HEK293 (cell line): Measurements from ENCODE around the gene CTNNA2.

Experiments
- CTCF ChIA-PET: fragments of 350-600 bp; formaldehyde crosslinking; extraction: SDS; loops from one replicate; lab custom pipeline; 2021; ENCODE audit warnings: antibody characterized with exemption; lab: Yijun Ruan, JAX
- POLR2A ChIA-PET: fragments of 300-600 bp; formaldehyde crosslinking; extraction: SDS; loops from one replicate; lab custom pipeline; 2020; ENCODE audit warnings: antibody characterized with exemption, inconsistent platforms; lab: Yijun Ruan, JAX
- H3K27ac ChIP-seq: fragments of 200-500 bp; sonication (Bioruptor generic); 2 replicates; pipeline ENCODE4 v1.5.1; 2014; ENCODE audit warnings: low read depth, low read length, control low read depth, inconsistent platforms; ENCODE audit errors: extremely low read depth
- H3K36me3 ChIP-seq, 2 experiments: fragments of 200-500 bp in 1 of 2; sonication (Bioruptor generic) in 1 of 2; 1 replicate in 1 of 2; 2 replicates in 1 of 2; pipeline ENCODE4 v1.5.1; 2014 to 2017; ENCODE audit warnings: inconsistent platforms in 2 of 2, low read length in 2 of 2; ENCODE audit not compliant: control insufficient read depth in 2 of 2, insufficient read depth in 1 of 2
- H3K4me1 ChIP-seq: fragments of 200-500 bp; sonication (Bioruptor generic); 2 replicates; pipeline ENCODE4 v1.5.1; 2014; ENCODE audit warnings: mild to moderate bottlenecking, low read length, inconsistent platforms; ENCODE audit not compliant: control insufficient read depth, insufficient read depth
- H3K4me3 ChIP-seq: 2 replicates; pipeline ENCODE4 v1.5.1; 2011; ENCODE audit warnings: low read depth, mild to moderate bottlenecking, control low read depth, low read length, moderate library complexity
- H3K9me3 ChIP-seq: fragments of 200-500 bp; sonication (Bioruptor generic); 2 replicates; pipeline ENCODE4 v1.5.1; 2014; ENCODE audit warnings: low read depth, low read length, inconsistent platforms; ENCODE audit not compliant: control insufficient read depth, insufficient read depth
- KLF1 ChIP-seq: fragments of 450-650 bp; formaldehyde crosslinking; IDR thresholded peaks from 2 replicates; pipeline ENCODE4 v1.5.1; 2016; ENCODE audit warnings: missing biosample characterization, missing genetic modification characterization
- TCF7L2 ChIP-seq: IDR thresholded peaks from 2 replicates; pipeline ENCODE4 v1.6.1; 2011; ENCODE audit warnings: low read depth, mild to moderate bottlenecking, inconsistent platforms, low read length, moderate library complexity, borderline replicate concordance
- TRIM28 ChIP-seq: IDR thresholded peaks from 2 replicates; pipeline ENCODE4 v1.6.1; 2011; ENCODE audit warnings: low read length, control low read depth, borderline replicate concordance
- ZBTB21 ChIP-seq: fragments of 450-650 bp; formaldehyde crosslinking; IDR thresholded peaks from 2 replicates; pipeline ENCODE4 v1.5.1; 2017; ENCODE audit warnings: missing biosample characterization, missing genetic modification characterization
- ZFP69B ChIP-seq: fragments of 450-650 bp; formaldehyde crosslinking; IDR thresholded peaks from 2 replicates; pipeline ENCODE4 v1.5.1; 2016; ENCODE audit warnings: missing biosample characterization, missing genetic modification characterization
- ZNF169 ChIP-seq: fragments of 450-650 bp; formaldehyde crosslinking; IDR thresholded peaks from 2 replicates; pipeline ENCODE4 v1.5.1; 2016; ENCODE audit warnings: missing biosample characterization, missing genetic modification characterization
- ZNF184 ChIP-seq: fragments of 450-650 bp; IDR thresholded peaks from 2 replicates; pipeline ENCODE4 v1.5.1; 2018; ENCODE audit warnings: missing biosample characterization, mild to moderate bottlenecking, missing genetic modification characterization
- ZNF37A ChIP-seq: fragments of 450-650 bp; IDR thresholded peaks from 2 replicates; pipeline ENCODE4 v1.5.1; 2018; ENCODE audit warnings: missing biosample characterization, missing genetic modification characterization
- ZNF530 ChIP-seq: fragments of 450-650 bp; formaldehyde crosslinking; IDR thresholded peaks from 2 replicates; pipeline ENCODE4 v1.5.1; 2016; ENCODE audit warnings: low read depth, missing biosample characterization, missing genetic modification characterization
- ZNF830 ChIP-seq: fragments of 450-650 bp; IDR thresholded peaks from 2 replicates; pipeline ENCODE4 v1.5.0; 2018; ENCODE audit warnings: missing biosample characterization, missing genetic modification characterization, low read depth, mild to moderate bottlenecking, moderate library complexity
- ZSCAN16 ChIP-seq: fragments of 450-650 bp; formaldehyde crosslinking; IDR thresholded peaks from 2 replicates; pipeline ENCODE4 v1.5.1; 2016; ENCODE audit warnings: missing biosample characterization, missing genetic modification characterization
- ZSCAN30 ChIP-seq: fragments of 450-650 bp; IDR thresholded peaks from 2 replicates; pipeline ENCODE4 v1.5.1; 2018; ENCODE audit warnings: missing biosample characterization, mild to moderate bottlenecking, missing genetic modification characterization, moderate library complexity
- TF ChIP-seq, protein P1 (sequence below): fragments of 450-650 bp; formaldehyde crosslinking; IDR thresholded peaks from 2 replicates; pipeline ENCODE4 v1.5.1; 2016; ENCODE audit warnings: missing biosample characterization, missing genetic modification characterization, borderline replicate concordance
- TF ChIP-seq, protein P2 (sequence below): fragments of 450-650 bp; formaldehyde crosslinking; IDR thresholded peaks from 2 replicates; pipeline ENCODE4 v1.5.1; 2016; ENCODE audit warnings: missing biosample characterization, missing genetic modification characterization
- TF ChIP-seq, protein P3 (sequence below): fragments of 450-650 bp; formaldehyde crosslinking; IDR thresholded peaks from 2 replicates; pipeline ENCODE4 v1.5.1; 2017; ENCODE audit warnings: missing biosample characterization, mild to moderate bottlenecking, missing genetic modification characterization, moderate library complexity

Gene CTNNA2

DNA sequence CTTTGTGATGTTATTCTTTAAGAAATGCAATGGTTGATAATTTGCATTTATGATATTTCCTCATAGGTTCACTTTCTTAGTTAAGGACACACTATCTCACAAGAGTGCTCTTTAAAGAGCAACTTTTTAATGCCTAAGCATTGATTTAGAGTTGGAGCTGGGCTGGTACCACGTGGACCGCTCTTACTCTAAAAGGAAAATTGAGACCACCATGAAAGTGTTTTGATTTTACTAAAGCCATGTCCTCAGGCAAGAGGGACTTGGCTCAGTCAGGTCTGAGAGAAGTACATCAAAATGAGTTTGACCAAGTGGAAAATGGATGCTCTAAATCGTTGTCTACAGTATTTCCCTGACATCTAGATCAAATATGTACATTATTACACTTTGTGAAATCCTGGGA, 489.3 kb downstream of the CTNNA2 start:
- H3K4me1 ChIP-seq = no peaks in the 10 kb centered on the region
- POLR2A ChIA-PET = no interaction called here
- no peak overlapping the region for H3K27ac ChIP-seq
- no peak overlapping the region for H3K4me3 ChIP-seq
- no peaks in the 10 kb centered on the region for H3K9me3 ChIP-seq
- TF ChIP-seq ZNF830 (tag by site-specific recombination) = no peak
- TF ChIP-seq, protein P1, sequence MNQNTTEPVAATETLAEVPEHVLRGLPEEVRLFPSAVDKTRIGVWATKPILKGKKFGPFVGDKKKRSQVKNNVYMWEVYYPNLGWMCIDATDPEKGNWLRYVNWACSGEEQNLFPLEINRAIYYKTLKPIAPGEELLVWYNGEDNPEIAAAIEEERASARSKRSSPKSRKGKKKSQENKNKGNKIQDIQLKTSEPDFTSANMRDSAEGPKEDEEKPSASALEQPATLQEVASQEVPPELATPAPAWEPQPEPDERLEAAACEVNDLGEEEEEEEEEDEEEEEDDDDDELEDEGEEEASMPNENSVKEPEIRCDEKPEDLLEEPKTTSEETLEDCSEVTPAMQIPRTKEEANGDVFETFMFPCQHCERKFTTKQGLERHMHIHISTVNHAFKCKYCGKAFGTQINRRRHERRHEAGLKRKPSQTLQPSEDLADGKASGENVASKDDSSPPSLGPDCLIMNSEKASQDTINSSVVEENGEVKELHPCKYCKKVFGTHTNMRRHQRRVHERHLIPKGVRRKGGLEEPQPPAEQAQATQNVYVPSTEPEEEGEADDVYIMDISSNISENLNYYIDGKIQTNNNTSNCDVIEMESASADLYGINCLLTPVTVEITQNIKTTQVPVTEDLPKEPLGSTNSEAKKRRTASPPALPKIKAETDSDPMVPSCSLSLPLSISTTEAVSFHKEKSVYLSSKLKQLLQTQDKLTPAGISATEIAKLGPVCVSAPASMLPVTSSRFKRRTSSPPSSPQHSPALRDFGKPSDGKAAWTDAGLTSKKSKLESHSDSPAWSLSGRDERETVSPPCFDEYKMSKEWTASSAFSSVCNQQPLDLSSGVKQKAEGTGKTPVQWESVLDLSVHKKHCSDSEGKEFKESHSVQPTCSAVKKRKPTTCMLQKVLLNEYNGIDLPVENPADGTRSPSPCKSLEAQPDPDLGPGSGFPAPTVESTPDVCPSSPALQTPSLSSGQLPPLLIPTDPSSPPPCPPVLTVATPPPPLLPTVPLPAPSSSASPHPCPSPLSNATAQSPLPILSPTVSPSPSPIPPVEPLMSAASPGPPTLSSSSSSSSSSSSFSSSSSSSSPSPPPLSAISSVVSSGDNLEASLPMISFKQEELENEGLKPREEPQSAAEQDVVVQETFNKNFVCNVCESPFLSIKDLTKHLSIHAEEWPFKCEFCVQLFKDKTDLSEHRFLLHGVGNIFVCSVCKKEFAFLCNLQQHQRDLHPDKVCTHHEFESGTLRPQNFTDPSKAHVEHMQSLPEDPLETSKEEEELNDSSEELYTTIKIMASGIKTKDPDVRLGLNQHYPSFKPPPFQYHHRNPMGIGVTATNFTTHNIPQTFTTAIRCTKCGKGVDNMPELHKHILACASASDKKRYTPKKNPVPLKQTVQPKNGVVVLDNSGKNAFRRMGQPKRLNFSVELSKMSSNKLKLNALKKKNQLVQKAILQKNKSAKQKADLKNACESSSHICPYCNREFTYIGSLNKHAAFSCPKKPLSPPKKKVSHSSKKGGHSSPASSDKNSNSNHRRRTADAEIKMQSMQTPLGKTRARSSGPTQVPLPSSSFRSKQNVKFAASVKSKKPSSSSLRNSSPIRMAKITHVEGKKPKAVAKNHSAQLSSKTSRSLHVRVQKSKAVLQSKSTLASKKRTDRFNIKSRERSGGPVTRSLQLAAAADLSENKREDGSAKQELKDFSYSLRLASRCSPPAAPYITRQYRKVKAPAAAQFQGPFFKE = no peak
- TF ChIP-seq ZBTB21 = no peak
- TF ChIP-seq ZSCAN30 (tag by site-specific recombination) = no peak
- no peak for TF ChIP-seq ZNF169 (tag by site-specific recombination)
- no peak for TF ChIP-seq ZSCAN16
- CTCF ChIA-PET = no interaction called here
- H3K36me3 ChIP-seq = no peaks in the 10 kb centered on the region

DNA sequence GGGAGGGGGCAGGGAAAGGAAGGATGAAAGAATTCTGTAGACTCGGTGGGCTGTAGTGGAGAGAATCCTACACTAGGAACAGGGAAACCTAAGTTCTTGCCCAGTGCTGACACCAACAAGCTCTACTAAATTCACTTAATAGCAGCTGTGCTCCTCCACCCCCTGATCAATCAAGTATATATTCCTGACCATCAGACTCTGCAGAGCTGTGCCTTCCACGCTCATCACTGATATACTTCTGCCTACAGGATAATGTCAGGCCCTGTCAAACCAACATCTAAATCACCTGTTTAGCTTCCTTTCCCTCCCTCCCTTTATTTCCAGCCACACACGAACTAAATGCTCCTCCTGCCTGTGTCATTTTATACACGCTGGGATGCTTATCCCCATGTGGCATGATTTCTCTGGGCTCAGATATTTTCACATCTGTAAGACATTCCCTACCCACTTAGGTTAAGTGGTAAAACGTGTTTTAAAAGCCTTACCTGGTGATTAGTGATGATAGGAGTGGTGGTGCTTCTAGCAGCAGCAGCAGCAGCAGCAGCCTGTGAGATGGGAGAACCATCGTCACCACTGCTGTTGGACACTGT, 489.8 kb downstream of the CTNNA2 start:
- ChIA-PET POLR2A (no interaction called here), CTCF (no interaction called here)
- H3K36me3 ChIP-seq = no peaks in the 10 kb centered on the region
- no peaks in the 10 kb centered on the region for H3K4me1 ChIP-seq
- TF ChIP-seq ZNF37A (tag by site-specific recombination) (no peak), ZNF184 (no peak)
- TF ChIP-seq, protein P2, sequence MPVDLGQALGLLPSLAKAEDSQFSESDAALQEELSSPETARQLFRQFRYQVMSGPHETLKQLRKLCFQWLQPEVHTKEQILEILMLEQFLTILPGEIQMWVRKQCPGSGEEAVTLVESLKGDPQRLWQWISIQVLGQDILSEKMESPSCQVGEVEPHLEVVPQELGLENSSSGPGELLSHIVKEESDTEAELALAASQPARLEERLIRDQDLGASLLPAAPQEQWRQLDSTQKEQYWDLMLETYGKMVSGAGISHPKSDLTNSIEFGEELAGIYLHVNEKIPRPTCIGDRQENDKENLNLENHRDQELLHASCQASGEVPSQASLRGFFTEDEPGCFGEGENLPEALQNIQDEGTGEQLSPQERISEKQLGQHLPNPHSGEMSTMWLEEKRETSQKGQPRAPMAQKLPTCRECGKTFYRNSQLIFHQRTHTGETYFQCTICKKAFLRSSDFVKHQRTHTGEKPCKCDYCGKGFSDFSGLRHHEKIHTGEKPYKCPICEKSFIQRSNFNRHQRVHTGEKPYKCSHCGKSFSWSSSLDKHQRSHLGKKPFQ (tag by site-specific recombination) = no peak
- H3K4me3 ChIP-seq = no peak overlapping the region
- H3K9me3 ChIP-seq = no peaks in the 10 kb centered on the region
- H3K27ac ChIP-seq = no peak overlapping the region

DNA sequence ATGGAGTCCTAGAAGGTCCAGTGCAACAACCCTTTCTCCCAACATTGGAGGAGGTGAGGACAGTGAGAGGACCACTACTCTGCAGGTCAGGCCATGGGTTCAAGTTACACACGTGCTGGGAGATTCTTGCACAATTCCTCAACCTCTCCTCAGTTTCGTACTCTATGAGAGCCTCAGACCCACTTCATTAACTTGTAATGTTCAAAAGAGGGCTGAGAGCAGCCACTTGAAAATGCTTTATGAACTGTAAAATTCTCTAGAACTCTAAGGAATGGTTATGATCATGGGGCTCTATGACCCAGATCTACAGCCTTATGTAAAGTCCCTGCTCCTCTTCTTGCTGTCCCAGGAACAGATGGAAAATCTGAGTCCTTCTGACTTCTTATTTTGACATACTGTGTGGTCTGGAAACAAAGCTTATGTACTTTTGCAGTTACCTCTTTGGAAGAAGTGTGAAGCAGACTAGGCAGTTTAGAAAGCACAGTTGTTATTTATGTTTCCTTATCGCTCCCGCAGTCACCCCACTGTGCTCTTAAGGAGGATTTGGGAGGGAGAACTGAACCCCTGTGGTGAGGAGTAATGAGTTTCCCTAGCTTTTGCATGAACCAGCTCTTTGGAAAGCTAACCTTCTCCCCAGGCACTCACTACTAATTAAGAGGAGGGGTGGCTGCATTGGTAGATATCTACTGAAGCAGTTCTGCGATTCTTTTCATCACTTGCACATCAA, 495.1 kb downstream of the CTNNA2 start:
- H3K4me3 ChIP-seq = no peak overlapping the region
- H3K4me1 ChIP-seq = no peaks in the 10 kb centered on the region
- H3K27ac ChIP-seq = no peak overlapping the region
- H3K9me3 ChIP-seq = no peaks in the 10 kb centered on the region
- H3K36me3 ChIP-seq = no peaks in the 10 kb centered on the region
- TF ChIP-seq, protein P3, sequence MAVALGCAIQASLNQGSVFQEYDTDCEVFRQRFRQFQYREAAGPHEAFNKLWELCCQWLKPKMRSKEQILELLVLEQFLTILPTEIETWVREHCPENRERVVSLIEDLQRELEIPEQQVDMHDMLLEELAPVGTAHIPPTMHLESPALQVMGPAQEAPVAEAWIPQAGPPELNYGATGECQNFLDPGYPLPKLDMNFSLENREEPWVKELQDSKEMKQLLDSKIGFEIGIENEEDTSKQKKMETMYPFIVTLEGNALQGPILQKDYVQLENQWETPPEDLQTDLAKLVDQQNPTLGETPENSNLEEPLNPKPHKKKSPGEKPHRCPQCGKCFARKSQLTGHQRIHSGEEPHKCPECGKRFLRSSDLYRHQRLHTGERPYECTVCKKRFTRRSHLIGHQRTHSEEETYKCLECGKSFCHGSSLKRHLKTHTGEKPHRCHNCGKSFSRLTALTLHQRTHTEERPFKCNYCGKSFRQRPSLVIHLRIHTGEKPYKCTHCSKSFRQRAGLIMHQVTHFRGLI (tag by site-specific recombination) = no peak
- TF ChIP-seq ZFP69B (tag by site-specific recombination) (no peak), TCF7L2 (peak; percentile 70; the same call in 1 of the 2 replicates), TRIM28 (peak; percentile 81), ZNF530 (no peak), KLF1 (tag by site-specific recombination) (no peak)
- TF ChIP-seq, all 188 proteins: peak for 2
- CTCF ChIA-PET = no interaction called here
- POLR2A ChIA-PET = no interaction called here
